Measurements from ENCODE around the gene FAM83E. TPM values are rescaled to one million over a fixed set of nuclear protein-coding genes. Genes with fewer than 3 reads are reported as not detected.
"Not testable (repeated sequence)": the region's sequence is repeated elsewhere in the genome, so short reads cannot be mapped to it uniquely, and the experiment has no call there.

Gene FAM83E
- total RNA-seq, 1 donor from 2014 or later = not detected

DNA sequence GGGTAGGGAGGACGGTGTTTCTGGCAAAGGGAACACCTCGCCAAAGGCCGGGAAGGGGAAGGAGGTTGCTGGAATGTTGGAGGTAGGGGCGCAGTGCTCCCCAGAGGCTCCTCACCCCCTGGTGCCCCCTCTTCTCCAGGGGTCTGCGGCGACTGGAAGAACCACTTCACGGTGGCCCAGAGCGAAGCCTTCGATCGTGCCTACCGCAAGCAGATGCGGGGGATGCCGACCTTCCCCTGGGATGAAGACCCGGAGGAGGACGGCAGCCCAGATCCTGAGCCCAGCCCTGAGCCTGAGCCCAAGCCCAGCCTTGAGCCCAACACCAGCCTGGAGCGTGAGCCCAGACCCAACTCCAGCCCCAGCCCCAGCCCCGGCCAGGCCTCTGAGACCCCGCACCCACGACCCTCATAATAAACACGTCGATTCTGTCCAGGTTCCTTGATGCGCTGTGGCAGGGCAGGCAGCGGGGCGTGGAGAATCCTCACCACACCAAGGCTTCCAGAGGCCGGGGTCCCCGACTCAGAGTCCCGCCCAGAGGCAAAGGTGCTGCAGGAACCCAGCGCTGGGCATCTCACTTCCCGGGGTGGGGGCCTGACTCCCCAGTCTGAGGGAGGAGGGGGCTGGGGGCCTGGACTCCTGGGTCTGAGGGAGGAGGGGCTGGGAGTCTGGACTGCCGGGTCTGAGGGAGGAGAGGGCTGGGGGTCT, 15.7 kb downstream of the FAM83E start:
- ATAC-seq (ENCODE audit: poor library complexity) (no peak), DNase-seq (no peak)
- intact Hi-C loops (cut with DNase I) = no loop called here

DNA sequence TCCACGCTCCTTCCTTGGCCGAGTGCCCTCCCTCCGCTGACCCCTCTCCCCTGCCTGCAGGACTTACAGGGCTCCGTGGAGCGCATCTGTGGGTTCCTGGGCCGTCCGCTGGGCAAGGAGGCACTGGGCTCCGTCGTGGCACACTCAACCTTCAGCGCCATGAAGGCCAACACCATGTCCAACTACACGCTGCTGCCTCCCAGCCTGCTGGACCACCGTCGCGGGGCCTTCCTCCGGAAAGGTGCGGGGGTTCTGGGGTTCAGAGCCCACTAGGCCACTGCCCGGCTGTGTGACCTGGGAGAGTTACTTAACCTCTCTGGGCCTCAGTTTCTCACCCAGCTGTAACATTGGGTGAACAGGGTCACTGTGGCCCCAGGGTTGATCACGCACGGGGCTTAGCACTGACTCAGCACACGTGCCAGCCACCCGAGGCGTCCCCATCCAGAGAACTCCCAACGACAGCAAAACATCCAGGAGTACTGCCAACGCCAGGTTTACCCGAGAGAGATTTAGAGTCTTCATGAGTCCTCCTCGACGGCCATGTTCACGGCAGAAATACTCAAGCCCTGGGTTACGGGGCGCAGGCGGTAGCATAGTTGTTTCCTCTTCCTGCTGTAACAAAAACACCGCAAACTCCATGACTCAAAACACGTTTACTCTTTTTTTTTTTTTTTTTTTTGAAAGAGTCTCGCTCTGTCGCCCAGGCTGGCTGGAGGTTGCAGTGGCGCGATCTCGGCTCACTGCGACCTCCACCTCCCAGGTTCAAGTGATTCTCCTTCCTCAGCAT, 18.0 kb downstream of the FAM83E start:
- intact Hi-C loops (cut with DNase I) = no loop called here
- DNase-seq (no peak), ATAC-seq (ENCODE audit: poor library complexity) (no peak)

DNA sequence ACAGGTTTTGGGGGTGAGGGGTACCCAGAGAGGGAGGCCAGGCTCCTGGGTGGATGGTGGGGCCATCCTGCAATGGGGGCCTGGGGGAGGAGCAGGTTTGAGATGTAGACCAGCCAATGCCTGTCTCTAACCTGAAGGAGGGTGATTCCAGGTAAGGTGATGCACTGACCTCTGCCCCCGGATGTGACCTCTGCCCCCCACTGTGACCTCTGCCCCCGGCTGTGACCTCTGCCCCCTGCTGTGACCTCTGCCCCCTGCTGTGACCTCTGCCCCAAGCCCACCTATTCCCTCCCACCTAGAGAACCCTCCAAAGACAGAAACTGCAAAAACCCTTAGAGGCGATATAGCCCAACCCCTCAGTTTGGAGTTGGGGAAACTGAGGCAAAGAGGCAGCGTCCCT, 18.6 kb downstream of the FAM83E start:
- intact Hi-C loops (cut with DNase I) = no loop called here
- ATAC-seq (ENCODE audit: poor library complexity) = no peak
- no peak for DNase-seq

DNA sequence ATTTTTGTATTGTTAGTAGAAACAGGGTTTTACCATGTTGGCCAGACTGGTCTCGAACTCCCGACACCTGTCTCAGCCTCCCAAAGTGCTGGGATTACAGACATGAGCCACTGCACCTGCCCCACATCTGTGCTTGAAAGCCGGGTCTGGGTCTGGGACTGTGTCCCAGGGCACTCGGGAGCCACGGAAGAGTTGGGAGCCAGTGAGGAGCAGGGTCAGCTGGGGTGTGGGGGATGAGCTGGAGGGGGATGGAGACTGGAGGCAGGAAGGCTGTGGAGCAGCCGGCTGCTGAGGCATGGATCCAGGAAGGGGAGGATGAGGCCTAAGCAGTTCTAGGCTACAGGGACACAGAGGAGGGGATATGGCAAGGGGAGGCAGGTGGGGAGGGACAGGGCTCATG, 19.0 kb downstream of the FAM83E start:
- DNase-seq (no peak), ATAC-seq (ENCODE audit: poor library complexity) (no peak)
- intact Hi-C loops (cut with DNase I) = no loop called here

DNA sequence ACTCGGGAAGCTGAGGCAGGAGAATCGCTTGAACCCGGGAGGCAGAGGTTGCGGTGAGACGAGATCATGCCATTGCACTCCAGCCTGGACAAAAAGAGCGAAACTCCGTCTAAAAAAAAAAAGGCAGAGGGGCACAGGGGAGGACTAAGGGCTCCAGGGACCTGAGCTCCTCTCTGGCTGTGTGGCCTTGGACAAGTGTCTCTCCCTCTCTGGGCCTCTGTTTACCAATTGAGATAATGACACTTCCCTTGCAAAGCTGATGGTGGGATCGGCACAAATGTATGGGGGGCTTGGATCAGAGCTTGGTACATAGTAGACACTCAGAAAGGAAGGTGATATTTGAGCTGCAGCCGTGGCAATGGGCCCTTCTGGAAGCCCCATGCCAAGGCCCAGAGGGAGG, 19.7 kb downstream of the FAM83E start:
- ATAC-seq (ENCODE audit: poor library complexity) (no peak), DNase-seq (no peak)
- intact Hi-C loops (cut with DNase I) = no loop called here

DNA sequence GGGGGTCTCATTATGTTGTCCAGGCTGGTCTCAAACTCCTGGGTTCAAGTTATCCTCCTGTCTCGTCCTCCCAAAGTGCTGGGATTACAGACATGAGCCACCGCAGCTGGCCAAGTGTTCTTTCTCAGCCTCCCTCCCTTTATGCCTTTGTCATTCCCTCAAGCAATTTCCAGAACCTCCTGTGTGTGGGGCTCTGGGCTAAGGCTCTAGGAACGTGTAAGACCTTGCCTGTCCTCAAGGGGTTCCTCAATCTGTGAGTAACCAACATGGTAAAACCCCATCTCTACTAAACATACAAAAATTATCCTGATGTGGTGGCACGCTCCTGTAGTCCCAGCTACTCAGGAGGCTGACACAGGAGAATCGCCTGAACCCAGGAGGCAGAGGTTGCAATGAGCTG, 23.9 kb downstream of the FAM83E start:
- ATAC-seq (ENCODE audit: poor library complexity) (no peak), DNase-seq (no peak)
- intact Hi-C loops (cut with DNase I) = no loop called here

DNA sequence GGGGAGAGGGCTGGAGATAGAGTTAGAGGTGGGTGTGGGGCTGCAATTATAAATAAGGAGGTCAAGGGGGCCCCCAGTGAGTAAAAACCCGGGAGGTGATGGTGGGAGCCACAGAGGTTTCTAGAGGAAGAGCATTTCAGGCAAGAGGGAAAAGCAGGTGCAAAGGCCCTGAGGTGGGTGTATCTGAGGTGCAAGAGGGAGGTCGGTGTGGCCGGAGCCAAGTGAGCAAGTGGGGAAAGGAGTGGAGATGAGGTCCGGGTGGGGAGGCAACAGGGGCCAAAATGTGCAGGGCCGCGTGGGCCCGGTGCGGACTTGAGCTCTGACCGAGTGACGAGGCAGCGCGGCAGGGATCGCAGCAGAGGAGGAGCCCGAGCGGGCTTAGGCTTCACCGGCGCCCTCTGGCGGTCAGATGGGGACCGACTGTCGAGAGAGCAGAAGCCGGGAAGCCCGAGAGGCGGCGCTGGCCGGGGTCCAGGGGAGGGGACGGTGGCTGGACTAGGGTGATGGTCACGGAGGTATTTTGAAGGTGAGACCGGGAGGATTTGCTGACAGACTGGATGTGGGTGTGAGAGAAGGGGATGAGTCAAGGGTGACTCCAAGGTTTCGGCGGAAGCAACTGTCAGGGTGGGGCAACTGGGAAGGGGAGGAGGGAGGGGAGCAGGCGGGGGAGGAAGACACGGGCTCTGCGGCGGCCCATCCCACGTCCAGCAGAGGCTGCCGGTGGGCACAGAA, 26.0 kb downstream of the FAM83E start:
- intact Hi-C loops (cut with DNase I) = loop anchor here (5.0 kb wide), 1 partner anchor 97 kb away; no protein-coding TSS in a partner anchor
- peak; percentile 92 for ATAC-seq (ENCODE audit: poor library complexity)
- DNase-seq = peak; percentile 97

DNA sequence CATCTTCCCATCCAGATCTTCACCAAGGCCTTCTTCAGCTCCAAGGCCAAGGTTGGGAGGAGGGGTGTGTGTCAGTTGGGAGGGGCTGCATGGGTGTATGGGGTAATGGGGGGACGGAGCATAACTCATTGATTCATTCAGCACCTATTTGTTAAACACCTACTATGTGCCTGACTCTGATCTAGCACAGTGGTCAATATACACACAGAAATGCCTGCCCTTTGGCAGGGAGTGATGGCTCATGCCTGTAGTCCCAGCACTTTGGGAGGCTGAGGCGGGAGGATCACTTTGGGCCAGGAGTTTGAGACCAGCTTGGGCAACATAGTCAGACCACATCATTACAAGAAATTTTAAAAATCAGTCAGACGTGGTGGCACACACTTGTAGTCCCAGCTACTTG, 27.5 kb downstream of the FAM83E start:
- DNase-seq (no peak), ATAC-seq (ENCODE audit: poor library complexity) (no peak)
- intact Hi-C loops (cut with DNase I) = loop anchor here (5.0 kb wide), 1 partner anchor 95 kb away; no protein-coding TSS in a partner anchor

DNA sequence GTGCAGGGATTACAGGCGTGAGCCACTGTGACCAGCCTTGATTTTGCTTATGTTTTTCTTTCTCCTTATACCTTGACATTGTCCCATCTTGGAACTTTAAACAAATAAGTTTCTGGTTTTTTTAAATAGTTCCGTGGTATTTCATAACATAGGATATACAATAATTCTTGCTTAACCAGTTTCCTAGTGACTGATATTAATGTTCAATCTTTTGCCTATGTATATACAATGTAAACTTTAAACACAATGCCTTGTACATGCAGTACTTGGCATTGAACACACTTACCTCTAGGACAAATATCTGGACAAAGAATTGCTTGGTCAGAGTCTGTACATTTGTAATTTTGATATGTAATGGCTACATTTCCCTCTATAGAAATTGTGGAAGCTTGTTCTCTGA, 32.7 kb downstream of the FAM83E start:
- ATAC-seq (ENCODE audit: poor library complexity) (no peak), DNase-seq (no peak)
- intact Hi-C loops (cut with DNase I) = loop anchor here (5.0 kb wide), 1 partner anchor 75 kb away; no protein-coding TSS in a partner anchor

DNA sequence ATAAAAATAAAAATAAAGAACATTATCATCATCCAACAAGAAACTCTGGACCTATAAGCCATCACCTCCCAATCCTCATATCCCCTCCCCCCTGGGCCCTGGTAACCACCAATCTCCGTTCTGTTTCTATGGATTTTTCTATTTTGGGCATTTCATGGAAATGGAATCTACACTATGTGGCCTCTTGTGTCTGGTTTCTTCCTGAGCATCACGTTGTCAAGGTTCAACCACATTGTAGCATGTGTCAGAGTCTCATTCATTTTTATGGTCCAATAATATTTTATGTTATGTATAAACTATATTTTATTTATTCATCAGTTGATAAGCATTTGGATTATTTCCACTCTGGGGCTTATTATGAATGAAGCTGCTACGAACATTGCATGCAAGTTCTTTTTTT, 36.0 kb downstream of the FAM83E start:
- ATAC-seq (ENCODE audit: poor library complexity) = no peak
- no peak for DNase-seq
- intact Hi-C loops (cut with DNase I) = no loop called here

DNA sequence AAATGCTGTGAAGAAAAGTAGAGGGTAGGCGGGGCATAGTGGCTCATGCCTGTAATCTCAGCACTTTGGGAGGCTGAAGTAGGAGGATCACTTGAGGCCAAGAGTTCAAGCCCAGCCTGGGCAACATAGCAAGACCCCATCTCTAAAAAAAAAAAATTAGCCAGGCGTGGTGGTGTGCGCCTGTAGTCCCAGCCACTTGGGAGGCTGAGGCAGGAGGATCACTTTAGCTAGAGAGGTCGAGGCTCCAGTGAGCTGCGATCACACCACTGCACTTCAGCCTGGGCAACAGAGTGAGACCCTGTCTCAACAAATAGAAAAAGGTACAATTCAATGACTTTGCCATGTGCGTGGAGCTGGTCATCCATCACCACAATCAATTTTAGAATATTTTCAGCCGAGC, 37.0 kb downstream of the FAM83E start:
- DNase-seq; ATAC-seq (ENCODE audit: poor library complexity); intact Hi-C loops (cut with DNase I): not testable (repeated sequence)

DNA sequence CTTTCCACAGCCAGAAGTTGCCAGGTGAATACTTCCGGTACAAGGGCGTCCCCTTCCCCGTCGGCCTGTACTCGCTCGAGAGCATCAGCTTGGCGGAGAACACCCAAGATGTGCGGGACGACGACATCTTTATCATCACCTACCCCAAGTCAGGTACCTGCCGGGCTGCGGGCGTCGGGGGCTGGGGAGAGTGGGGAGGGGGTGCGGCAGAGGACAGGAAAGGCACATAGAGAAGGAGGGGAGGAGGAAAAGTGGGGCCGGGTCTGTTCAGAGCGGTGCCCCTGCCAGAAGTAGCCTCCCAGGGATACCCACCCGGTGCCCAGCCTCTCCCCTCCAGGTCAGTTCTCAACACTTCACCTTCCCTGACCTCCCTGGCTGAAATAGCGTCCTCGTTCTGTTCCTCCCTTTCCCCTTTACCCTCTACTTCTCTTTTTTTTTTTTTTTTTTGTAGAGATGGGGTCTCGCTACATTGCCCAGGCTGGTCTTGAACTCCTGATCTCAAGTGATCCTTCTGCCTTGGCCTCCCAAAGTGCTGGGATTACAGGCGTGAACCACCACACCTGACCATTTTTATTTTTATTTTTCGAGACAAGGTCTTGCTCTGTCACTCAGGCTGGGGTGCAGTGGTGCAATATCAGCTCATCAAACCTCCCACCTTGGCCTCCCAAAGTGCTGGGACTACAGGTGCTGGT, 38.8 kb downstream of the FAM83E start:
- ATAC-seq (ENCODE audit: poor library complexity) = no peak
- DNase-seq = no peak
- intact Hi-C loops (cut with DNase I) = no loop called here

DNA sequence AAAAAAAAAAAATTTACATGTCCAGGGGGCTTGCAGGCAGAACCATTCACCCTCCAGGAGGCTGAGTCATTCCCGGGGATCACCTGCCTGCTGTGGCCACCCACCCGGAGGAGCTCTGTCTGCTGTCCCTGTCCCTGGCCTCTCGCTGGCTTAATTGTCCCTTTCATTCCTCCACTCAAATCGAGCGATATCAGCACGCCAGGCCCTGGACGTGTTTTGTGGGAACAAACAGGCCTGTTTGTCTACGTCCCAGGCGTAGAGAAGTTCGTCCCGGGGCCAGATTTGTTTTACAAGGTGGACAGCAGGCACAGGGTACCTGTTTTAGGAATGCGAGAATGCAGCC, 41.7 kb downstream of the FAM83E start:
- intact Hi-C loops (cut with DNase I) = no loop called here
- DNase-seq (peak; percentile 47), ATAC-seq (ENCODE audit: poor library complexity) (peak; percentile 45)

DNA sequence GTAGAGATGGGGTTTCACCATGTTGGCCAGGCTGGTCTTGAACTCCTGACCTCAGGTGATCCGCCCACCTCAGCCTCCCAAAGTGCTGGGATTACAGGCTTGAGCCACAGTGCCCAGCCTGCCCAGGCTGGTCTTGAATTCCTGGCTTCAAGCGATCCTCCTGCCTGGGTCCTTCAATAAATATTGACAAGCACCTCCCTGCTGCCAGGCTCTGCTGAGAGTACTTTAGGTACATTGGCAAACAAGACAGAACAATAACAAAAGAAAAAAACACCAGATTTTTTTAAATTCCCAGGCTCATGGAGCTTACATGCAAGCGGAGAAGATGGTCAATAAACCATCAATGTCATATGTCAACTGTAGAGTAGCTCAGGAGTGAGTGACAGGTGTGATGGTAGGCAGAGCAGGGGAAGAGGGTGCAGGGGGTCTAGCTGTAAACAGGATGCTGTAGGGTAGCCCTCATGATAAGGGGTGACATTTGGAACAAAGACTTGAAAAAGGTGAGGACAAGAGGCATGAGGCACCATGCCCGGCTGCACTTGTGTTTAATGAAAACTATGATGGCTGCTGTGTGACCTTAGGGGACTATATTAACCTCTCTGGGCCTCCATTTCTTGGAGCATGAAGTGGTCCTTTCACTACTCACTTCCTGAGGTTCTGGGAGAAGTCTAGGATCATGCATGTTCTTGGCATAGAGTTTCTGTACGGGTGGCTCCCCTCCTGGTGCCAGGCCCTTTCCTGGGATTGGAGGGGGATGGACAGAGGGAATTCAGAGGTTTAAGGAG, 43.3 kb downstream of the FAM83E start:
- intact Hi-C loops (cut with DNase I) = no loop called here
- no peak for DNase-seq

DNA sequence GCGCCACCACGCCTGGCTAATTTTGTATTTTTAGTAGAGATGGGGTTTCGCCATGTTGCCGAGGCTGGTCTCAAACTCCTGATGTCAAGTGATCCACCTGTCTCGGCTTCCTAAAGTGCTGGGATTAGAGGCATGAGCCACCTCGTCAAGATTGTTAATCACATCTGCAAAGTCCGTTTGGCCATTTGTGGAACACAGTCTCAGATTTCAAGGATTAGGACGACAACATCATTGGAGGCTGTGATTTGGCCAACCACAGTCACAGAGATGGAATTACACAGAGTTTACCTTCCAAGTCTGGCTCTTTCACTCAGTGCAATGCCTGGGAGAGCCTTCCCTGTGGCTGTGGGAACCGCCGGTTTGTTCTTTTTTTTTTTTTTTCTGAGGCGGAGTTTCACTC, 45.1 kb downstream of the FAM83E start:
- ATAC-seq (ENCODE audit: poor library complexity) (no peak), DNase-seq (no peak)
- intact Hi-C loops (cut with DNase I) = no loop called here

More for the DNA sequence above, 43.3 kb downstream of the FAM83E start:
- no peak for ATAC-seq (ENCODE audit: poor library complexity)

DNA sequence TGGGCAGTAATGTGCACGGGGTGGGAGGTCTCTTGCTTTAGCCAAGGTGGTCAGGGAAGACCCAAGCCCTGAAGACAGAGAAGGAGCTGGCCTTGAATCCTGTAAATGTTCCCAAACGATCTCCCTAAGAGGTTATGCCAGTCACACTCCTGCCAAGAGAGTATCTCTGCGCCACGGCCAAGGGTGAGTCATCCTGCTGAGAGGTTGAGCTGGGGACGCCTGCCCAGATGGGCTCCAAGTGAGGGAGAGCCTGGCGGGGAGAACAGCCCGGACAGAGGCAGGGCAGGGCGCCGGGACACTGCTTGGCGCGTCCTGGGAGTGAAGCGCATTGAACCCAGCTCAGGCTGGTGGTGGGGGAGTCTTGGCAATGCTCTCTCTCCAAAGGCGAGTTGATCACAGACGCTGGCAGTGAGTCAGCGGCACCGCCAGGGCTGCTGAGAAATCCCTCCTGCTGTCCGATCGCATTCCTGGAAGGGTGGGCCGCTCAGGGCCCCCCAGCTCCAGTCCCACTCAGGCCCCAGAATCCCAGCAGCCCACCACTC, 46.5 kb downstream of the FAM83E start:
- ATAC-seq (ENCODE audit: poor library complexity) (peak; percentile 98), DNase-seq (peak; percentile 93)
- intact Hi-C loops (cut with DNase I) = no loop called here

DNA sequence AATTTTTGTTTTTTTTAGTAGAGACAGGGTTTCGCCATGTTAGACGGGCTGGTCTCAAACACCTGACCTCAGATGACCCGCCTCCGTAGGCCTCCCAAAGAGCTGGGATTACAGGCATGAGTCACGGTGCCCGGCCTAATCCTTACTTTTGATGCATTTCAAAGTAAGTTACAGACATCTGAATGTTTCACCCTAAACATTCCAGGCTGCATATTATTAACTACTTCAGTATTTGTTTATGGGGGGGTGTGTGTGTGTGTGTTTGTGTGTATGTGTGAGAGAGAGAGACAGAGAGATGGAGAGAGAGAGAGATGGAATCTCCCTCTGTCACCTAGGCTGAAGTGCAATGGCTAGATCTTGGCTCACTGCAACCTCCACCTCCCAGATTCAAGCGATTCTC, 49.8 kb downstream of the FAM83E start:
- intact Hi-C loops (cut with DNase I) = no loop called here
- ATAC-seq (ENCODE audit: poor library complexity) (no peak), DNase-seq (no peak)

Measured in Right ventricle myocardium superior (tissue), 1 donor.